NK-92 (cell line): Measurements from ENCODE around the gene NFATC1.

Source experiments
- DNase-seq: peaks from one replicate; lab custom pipeline; 2025; ENCODE audit not compliant: unreplicated experiment; lab: John Stamatoyannopoulos, UW

The NFATC1 gene

DNA sequence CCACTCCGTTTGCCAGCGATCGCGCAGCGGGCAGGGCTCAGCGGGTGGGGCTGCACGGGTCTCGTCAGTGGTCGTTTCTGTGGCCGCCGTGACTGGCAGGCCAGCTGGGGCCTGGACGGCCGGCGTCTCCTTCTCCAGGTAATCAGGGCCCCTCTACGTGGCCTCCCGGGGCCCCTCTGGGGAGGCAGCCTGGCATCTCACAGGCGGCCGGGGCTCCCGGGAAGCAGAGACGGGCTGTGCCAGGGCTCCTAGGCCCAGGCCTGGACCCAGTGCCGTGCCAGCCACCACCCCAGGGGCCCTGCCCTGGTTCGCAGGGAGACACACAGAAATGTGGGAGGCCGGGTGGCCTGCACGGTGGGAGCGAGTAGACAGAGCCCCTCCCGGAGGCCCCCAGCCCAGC, 59.5 kb downstream of the NFATC1 start:
- no peak for DNase-seq

DNA sequence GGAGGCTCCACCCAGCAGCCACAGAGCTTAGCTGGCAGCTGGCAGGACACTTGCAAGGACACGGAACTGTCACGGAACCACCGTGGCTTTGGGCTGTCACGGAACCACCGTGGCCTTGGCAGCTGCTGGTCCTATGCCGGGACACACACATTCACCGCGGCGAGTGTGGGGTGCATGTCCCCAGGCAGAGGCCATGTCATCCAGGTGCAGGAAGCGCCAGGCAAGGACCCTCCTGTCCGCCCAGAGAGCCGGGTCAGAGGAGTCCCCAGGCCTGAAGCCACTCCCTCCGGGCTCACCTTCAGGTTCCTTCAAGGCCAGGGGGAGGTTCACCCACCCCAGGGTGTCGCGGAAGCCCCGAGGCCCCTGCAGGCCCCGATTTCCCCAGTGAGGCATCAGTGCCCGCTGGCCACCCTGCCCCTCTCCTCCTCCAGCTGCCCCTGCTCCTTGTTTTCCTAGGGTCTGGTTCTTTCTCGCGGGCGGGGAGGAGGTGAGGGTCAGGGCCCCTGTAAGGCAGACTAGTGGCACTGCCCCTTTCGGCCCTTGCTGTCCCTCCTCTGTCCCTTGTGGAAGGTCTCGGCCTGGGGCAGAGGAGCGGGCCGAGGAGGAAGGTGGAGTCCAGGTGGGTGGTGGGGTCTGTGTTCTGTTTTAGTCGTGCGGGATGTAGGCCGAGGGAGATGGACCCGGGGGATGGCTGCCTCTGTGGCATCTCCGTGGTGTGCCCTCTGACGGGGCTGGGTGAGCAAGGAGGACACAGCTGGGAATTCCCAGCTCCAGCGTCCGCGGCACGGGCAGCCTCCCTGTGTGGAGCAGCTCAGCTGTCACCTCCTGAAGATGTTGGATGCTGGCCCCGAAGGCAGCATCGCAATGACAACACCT, 60.6 kb downstream of the NFATC1 start:
- DNase-seq, result no peak

DNA sequence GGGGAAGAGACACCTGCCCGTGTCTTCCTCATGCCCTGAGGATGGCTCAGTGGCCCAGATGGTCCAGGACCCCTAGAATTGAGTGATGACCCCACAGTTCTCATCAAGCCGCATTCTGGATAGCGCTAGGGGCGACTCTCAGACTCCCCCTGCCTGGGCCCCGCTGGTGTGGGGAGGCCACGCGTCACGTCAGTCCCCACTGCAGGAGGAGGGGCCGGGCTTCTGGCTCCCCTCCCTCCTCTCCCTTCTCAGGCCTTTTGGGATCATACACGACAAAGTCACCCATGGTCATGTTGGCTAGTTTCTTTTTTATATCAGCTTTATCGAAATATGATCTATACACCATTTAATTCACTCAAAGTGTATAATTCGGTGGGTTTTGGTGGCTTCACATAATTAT, 61.5 kb downstream of the NFATC1 start:
- no peak for DNase-seq

DNA sequence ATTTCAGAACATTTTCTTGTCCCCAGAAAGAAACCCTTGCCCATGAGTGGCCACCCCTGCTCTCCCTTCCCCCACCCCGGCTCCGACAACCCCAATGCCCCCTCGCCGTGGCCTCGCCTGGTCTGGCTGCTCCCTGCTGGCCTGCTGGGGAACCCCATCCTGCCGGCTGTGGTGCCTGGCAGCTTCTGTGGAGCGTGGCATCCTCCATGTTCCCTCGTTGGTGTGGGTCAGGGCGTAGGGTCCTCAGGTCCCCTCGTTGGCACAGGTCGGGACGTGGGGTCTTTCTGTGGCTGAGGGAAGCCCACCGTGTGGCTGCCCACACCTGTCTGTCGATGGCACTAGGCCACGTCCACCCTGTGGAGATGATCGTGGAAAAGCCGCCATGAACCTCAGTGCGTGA, 61.9 kb downstream of the NFATC1 start:
- DNase-seq, result no peak

DNA sequence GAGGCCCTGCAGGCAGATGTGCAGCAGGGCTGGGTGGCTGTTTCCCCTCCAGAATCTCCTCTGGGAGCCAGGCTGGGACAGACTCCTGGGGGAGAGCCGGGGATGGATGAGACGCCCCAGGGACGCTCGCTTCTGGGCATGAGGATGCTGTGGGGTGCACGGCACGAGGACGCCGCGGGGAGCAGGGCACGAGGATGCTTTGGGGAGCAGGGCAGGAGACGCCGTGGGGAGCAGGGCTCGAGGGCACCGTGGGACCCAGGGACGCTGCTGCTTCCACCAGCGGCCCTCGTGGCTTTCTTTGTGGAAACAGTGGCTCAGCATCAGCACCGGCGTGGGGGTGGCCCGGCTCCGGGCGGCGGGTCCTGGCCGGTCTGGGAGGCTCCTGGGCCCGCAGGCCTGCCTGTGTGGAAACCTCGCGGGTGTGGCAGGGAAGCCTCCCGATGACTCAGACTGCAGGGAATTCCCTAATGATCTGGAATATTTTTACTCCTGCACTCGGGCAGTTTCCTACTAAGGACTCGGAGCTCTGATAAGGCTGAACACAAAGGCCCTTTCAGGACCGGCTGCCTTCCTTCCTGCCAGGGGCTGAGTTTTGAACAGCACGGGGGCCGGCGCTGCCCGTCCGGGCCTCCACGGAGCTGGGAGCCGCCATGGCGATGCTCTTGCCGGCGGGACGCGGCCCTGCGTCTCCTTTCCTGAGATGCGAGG, 62.6 kb downstream of the NFATC1 start:
- no peak for DNase-seq

DNA sequence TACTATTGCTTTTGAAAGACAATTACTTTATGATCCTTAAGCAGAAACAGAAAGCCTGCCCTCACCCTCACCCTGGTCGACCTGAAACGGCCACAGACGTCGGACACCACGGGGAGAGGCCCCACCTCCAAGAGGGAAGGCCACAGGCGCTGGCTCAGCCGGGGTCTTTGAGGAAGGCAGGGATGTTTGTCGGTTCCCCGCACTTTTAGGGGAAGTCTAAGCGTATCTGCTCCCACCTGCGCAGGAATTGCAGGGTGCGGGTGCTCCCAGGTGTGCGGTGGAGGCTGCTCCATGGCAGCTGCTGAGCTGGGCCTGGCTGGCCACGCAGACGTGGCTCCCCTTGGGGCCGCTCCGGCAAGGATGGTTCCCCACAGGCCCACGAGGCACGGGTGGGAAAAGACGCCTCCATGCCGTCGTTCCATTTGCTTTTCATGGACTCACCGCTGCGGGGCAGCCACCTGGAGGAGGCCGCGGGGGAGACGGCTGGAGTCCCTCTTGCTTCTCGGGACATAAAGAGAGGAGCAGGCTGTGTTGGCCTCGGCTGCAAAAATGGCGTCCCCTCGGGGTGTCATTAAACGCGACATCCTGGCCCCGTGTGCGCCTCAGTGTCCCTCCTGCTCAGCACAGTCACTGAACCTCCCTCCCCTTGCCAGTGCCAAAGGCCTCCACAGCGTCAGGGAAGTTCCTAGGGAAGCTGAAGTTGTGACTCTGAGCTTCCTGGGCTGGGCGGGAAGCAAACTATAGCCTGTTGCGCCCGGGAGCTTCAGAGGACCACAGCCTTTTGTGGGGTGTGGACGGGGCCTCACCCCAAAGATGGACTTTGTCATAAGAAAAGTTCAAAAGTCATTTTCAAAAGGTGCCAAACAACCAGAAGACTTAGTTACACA, 63.4 kb downstream of the NFATC1 start:
- no peak for DNase-seq

DNA sequence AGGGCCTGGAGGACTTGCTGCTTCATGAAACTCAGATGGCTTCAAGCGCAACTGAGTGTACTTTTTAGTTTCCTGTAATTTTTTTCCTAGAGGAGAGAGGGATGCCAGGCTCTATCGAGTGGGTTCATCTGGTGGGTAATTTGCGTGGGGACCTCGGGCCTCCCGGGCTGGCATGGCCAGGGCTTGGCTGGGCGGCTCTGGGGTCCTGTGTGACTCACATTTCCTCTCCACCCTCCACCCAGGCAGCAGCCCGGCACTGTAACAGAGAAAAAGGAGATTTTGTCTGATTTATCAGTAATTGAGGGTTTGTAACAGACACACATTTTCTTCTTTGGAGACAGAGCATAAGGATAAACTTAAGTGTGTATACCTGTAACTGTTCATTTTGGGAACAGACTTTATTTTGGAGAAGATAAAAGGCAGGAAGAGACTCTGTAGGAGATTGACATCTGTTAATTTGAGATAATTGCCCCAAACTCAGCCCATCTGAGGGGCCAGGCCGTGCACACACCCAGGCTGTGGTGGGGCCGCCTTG, 64.3 kb downstream of the NFATC1 start:
- DNase-seq, result no peak

DNA sequence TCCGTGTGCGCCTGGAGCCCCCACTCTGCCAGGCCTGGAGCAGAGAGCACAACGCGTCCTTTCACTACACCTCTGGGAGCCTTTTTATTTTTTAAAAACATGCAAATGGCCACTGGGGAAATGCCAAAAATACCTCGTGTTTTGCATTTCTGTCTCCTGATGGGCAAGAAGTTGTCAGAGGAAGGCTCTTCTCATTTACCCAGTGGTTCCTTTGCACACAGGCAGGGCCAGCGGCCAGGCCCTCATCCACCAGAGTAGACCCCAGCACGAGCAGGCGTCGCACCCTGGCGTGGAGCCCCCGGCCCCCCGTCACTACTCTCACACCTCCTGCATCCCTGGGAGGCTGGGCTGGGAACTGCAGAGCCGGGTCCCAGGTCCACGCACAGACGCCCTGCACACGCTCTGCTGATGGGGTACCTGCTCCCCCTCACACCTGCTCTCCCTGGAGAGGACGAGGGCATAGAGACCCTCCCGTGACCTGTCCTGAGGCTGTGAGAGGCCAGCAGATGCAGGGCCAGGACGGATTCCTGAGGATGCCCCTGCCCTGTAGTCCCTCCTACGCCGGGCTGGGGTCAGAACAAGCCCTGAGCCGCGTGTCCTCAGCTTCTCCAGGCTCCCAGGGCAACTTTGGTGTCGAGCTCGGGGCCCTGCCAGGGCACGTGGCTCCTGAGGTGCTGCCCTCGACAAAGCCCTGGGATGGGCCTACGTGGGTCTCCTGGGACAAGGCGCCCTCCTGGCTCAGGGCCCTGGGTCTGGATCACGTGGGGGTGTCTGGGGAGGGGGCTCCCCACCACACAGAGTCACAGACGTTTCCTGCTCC, 65.0 kb downstream of the NFATC1 start:
- no peak for DNase-seq

DNA sequence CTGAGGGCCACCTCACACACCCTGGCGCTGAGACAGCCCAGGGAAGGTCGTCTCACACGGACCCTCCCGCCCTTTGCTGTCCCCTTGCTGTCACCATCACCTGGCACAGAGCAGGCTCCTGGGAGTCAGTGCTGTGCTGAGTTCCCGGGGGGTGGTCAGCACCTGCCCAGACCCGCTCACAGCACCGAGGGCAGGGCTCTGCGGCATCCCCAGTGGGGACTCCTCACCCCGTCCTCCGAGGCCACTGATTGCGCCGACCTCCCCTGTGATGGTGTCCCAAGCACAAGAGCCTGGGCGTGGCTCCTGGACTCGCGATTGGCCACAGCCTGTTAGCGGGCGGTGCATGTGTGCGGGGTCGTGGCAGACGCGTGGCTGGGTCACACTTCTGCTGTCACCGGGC, 65.9 kb downstream of the NFATC1 start:
- no peak for DNase-seq

DNA sequence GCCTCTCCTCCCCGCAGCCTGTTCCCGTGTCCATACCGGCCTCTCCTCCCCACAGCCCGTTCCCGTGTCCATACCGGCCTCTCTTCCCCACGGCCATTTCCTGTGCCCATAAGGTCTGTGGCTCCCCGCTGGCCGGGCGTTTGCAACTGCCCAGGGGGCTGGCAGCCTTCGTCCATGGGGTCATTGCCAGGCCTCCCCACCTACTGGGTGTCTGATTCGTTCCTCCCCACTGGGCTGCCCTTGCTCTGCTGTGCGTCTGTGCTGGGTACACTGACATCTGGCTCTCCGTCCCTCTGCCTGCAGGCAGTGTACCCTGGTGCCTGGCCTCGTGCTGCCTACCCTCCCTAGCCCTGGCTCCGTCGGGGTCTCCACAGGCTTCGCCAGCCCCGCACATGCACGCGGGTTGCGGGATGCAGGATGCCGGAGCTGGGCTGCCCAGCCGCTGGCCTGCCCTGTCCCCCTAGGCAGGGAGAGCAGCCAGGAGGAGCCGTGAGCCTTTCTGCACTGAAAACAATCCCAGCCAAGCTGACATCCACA, 67.8 kb downstream of the NFATC1 start:
- no peak for DNase-seq

DNA sequence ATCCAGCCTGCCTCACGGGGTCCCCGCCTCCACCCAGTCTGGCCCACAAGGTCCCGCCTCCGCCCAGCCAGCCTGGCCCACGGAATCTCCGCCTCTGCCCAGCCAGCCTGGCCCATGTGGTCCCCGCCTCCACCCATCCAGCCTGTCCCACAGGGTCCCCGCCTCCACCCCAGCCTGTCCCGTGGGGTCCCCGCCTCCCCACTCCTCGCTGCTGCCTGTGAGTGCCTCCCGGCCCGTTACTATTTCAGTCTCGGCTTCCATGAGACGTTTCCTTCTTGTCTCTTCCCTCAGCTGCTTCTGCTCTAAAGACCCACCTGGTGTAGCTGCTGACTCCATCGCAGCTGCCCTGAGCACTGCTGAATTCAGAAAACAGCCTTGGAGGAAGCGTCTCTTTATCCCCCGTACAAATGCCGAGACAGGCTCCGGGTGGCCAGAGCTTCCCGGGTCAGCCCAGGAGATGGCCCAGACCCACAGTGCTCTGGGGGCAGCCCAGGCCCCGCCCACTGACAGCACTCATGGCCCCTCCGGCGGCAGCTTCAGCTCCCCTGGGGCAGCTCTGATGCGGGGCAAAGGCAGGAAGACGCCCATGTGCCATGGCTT, 69.8 kb downstream of the NFATC1 start:
- DNase-seq, result no peak

DNA sequence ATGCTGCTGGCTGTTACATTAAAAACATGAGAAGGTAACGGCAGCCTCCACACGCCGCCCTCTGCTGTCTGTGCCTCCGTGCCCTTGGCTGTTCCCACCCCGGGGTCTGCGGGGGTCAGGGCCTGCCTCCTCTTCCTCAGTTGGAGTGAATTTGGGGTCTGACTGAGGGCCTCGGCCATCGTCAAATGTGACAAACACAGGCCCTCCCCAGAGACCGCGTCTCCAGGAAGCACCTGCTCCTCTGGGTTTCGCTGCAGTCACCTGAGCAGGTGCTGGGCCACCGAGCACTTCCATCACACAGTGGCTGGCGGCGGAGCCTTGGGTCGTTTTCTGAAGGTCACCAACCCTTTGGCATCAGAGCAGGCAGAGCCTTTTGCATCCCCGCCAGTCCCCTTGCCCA, 70.9 kb downstream of the NFATC1 start:
- DNase-seq, result no peak

DNA sequence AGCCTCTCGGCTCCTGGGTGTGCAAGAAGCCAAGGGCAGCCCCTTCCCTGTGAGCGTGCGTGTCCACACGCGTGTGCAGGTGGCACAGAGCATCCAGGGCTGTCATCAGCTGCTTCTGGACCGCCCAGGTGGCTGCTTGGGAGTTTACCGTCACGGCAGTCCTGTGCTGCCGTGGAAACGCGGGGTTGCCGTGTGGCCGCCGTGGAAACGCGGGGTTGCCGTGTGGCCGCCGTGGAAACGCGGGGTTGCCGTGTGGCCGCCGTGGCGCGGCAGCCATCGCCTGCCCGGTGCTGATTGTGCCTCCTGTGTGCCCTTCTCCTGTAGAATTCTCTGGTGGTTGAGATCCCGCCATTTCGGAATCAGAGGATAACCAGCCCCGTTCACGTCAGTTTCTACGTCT, 71.4 kb downstream of the NFATC1 start:
- no peak for DNase-seq

DNA sequence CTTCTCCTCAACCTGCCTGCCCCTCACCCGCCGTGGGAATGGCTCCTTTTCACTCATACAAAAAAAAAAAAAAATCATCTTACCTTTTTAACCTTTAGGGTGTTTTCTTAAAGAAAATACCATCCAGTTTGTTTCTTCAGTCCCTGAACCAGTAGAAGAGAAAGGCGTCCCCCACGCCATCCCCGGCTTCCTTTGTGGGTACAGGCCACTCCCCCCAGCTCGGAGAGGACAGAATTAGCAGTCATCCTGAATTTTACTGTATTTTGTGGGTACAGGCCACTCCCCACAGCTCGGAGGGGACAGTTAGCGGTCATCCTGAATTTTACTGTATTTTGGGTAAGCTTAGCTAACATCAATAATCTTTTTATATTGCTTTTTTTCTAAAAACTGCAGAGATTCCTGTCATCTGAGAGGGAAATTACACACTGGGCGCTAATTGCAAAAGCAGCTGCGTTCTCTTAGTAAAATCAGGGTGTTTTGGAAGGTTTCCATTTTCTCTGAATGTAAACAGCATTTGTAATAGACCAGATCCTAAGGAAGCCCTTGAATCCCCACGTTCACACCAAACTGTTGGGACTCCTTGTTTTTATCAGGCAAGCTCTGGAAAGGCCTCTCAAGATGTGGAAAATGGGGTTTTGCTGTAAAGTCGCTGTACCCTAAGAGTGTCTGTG, 72.5 kb downstream of the NFATC1 start:
- DNase-seq, result no peak

DNA sequence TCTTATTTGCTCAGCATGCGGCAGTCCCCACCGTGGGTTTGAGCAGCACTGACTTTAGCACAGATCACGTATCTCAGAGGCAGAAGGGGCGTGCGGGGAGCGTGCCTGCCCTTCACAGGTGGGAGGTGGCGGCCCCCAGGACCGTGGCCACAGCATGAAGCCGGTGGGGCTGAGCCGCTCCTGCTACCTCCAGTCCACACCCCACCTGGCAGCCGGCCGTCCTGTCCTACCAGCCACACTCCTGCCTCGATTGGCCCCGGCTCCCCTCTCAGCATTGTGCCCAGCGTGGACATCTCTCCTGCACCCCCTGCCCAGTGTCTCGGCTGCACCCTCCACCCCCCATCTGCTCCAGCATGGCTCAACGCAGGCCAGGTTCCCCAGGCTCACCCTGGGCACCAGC, 73.6 kb downstream of the NFATC1 start:
- DNase-seq, result no peak

DNA sequence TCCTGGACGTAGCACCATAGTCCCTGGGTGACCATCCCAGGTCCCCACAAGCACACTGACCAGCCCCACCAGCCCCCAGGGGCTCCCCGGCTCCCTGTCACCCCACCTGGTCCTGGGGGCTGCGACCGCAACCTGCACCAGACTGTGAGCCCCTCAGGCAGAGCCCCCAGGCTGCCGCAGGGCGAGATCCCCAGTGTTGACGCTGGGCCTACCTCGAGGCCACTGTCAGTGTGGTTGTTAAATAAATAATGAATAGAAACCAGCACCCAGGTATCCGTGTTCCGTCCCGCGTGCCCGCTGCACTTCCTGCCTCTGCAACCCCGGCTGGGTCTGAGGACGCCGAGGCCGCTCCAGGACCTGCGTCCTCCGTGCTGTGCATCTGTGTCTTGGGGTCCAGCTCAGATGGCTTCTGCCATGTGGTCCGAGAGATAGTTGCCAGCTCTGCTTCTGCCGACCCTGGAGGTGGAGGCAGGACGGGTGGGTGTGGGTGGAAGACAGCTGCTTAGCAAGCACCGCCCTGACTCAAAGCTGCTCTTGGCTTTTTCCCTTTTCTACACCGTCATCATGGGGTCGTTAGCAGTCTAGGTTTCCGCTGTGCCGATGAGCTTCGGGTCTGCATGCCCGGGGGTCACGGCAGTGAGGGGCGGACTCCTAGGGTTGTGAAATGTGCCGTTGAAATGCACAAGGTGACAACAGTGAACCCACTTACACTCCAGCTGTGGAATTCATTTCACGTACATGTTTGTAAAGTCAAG, 74.2 kb downstream of the NFATC1 start:
- DNase-seq, result no peak

DNA sequence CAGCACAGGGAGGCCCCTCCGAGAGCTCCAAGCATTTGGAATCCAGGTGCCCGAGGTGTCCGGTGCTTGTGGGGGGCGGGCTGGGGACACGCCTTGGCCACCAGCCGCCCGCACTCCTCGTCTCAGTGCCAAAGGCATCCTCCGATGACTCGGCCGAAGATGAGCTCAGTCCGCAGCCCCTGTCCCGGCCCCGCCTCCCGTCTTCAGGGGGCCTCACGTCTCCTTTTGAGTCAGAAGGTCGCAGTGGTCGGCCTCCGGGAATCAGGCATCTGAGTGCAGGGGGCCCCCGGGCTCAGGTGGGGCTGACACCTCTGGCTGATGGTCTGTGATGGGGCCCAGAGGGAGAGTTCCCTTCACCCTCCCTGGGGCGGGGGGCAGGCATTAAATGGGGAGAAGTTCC, 74.8 kb downstream of the NFATC1 start:
- DNase-seq, result no peak

DNA sequence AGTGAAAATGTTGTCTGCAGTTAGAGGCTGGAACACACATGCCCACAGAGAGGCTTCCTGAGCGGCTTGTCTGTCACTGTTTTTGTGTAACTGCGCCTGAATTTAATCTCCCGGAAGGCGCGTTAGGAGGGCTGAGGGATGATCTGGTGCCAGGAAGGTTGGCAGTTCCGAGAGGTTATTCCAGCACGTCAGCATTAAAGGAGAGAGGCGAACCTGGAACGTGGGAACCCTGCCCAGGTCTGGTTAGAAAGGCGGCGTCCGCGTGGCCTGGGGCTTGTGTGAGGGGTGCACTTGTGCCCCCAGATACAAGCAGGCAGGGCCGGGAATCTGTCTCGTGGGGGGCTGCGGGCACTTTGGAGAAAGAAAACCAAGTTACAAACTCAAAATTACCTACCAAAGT, 75.3 kb downstream of the NFATC1 start:
- no peak for DNase-seq

DNA sequence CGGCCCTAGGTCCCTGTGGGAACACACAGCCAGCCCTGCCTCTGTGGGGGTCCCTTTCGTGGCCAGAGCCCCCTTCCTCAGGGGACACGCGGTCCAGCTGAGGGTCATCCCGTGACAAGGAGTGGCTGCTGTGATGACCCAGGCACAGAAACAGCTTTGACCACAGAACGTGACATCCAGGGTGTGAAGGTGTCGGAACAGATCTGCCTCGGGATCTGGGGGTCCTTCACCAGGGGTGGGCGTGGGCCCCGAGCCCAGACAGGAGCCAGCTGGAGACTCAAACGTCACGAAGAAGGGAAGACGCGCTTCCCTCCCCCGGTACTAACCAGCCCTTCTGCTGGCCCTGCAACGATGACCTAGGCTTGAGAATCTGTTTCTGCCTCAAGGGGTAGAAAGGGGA, 75.9 kb downstream of the NFATC1 start:
- no peak for DNase-seq
